ENCODE measurements around the gene TNS1.
A peak's percentile ranks its signal among the peaks of the same experiment; 100 is the strongest.

The TNS1 gene

DNA sequence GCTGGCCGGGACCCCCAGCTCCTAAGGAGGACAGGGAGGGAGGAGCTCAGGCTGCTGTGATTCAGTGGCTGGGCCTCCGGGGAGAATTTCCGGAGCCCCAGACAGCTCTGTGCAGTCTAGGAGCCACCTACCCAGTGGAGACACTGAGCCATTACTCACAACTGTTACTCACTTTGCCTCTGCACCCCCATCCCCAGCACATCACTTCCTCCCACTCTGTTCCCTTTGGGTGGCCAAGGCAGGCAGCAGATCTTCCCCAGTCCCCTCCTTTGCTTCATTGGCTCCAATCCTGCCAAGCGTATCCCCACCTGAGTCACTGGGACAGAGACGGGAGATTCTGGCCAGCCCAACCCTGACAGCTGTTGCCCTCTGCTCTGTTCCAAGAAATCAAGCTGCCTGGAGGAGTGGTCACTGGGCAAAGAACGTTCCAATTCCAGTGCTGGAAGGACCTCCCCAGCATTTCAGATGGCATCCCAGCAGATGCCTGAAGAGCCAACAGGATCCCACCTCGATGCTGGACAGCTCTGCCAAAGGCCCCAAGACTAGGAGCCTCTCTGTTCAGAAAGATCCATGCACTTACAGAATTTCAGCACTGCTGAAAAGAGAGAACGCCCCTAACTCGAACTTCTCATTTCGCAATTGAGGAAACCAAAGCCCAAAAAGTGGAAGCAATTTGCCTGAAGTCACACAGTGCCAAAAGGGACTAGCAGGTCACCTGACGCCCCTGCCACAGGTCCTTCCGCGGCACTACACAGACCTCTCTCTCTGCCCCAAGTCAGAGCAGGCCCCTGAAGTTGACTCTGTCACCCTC, 68.3 kb downstream of the TNS1 start:
- peak; percentile 36 for DNase-seq (ENCODE audit: extremely low read depth, low read depth)
- TF ChIP-seq, protein P1, sequence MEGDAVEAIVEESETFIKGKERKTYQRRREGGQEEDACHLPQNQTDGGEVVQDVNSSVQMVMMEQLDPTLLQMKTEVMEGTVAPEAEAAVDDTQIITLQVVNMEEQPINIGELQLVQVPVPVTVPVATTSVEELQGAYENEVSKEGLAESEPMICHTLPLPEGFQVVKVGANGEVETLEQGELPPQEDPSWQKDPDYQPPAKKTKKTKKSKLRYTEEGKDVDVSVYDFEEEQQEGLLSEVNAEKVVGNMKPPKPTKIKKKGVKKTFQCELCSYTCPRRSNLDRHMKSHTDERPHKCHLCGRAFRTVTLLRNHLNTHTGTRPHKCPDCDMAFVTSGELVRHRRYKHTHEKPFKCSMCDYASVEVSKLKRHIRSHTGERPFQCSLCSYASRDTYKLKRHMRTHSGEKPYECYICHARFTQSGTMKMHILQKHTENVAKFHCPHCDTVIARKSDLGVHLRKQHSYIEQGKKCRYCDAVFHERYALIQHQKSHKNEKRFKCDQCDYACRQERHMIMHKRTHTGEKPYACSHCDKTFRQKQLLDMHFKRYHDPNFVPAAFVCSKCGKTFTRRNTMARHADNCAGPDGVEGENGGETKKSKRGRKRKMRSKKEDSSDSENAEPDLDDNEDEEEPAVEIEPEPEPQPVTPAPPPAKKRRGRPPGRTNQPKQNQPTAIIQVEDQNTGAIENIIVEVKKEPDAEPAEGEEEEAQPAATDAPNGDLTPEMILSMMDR (IDR thresholded peaks at IDR 0.05; ENCODE audit: low read depth, low read length) = no peak

DNA sequence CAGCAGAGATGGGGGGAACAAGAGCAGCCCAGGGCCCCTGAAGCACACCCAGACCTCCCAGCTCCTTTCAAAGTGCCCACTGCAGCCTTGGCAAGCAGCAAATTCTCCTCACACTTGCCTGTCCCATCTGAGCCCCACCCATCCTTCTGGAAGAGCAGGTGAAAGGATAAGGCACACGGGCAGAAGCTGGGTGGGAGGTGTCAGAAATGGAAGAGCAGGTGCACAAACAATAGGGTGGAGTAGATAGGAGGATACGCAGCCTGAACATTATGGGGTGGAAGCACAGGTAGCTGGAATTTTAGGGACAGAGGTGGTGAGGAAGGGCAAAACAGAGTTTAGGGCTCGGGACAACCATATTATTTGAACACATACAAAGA, 69.2 kb downstream of the TNS1 start:
- DNase-seq (ENCODE audit: extremely low read depth, low read depth) = no peak
- TF ChIP-seq, protein P1 (IDR thresholded peaks at IDR 0.05; ENCODE audit: low read depth, low read length) = no peak

DNA sequence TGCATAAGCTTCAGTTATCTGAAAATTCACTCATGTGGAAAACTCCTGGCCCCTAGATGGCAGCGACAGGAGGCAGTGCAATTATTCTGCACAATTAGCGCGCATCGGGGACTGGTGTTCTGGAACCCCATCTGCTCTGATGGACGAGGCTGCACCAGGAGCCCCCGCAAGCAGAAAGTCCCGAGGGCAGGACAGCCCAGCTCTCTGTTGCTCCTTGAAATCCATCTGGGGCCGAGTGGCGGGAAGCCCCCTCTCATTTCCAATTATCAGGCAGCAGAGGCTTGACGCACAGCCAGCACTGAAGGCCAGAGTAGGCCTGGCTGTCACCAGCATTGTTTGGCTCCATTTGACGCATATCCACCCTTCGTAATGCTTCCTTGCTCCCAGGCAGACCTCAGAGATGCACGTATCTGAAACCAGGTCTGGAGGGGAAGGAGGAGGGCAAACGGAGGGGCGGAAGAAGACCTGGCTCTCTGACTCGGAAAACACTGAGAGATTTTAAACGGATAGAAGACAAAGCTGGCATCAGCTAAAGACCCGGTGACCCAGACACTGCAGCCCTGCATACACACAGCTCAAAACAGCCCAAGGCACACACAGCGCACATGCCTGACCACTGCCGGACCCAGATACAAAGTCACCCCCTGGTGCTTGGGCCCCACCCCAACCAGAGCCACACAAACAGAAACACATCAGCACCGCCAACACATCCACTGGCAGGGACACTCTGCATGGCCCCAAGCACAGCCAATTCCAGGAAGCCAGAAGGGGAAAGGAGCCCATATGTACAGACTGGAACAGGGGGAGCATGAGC, 69.8 kb downstream of the TNS1 start:
- TF ChIP-seq, protein P1 (IDR thresholded peaks at IDR 0.05; ENCODE audit: low read depth, low read length) = no peak; the same call in 1 of the 2 replicates
- no peak for DNase-seq (ENCODE audit: extremely low read depth, low read depth)

DNA sequence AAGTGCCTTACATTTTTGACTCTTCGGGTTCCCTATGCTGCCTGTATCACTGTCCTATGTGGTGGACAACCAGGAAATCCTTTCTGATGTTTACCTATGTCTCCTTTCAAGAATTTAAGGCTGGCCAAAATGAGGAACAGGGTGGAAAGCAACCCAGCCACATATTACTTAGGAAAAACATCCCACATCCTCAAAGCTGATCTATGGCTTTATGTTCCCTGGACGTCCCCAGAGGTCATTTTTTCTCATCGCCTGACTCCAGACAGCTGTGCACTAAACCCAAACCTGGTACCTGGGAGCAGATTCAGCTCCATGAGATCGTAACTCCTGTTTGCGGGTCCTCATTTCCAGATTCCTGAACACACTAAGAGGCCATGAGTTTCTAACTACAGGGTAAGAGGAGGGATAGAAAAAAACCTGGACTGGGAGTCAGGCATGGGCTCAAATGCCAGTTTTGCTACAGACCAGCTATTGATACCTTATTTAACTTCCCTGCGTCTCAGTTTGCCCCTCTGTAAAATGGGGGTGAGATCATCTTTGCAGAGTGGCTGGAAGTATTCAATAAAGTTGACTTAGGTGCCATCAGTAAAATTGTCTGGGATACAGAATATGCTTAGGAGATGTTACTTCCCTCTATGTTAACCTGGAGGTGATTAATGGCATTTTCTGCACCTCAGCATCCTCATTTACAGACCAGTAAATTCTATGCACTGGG, 70.8 kb downstream of the TNS1 start:
- TF ChIP-seq, protein P1 (IDR thresholded peaks at IDR 0.05; ENCODE audit: low read depth, low read length) = no peak
- no peak for DNase-seq (ENCODE audit: extremely low read depth, low read depth)

DNA sequence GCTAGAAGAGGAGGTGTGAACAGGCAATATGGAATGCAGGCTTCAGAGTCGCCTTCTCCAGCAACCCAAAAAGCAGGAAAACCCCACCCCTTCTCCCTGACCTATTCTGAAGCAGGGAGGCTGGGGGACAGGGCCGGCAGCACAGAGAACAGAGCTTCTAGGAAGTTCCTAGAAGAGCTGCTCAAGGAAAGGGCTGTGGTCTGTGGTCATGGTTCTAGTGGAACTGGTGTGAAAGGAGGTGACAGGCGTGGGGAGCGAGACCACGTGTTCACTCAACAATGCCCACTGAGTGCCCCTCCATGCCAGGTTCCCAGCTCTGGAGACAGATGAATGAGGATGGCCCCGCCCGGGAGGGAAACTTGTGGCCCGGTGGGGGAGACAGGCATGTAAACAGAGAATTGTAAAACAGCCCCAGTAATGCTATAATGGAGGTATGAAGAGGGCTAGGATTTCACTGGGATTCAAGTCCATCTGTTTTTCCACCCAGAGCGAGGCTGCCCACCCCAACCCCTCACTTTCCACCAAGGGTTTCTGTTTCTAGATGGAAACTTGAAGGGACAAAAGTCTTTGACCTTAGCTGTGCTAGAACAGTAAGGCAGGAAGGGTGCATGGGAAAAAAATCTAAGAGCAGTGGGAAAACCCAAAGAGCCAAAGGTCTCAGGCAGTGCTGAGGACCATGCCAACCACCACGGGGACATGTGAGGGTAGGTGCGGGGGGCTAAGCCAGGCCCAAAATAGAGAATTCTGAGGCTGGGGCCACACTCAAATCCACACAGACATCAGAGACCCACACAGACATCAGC, 71.8 kb downstream of the TNS1 start:
- TF ChIP-seq, protein P1 (IDR thresholded peaks at IDR 0.05; ENCODE audit: low read depth, low read length) = no peak
- no peak for DNase-seq (ENCODE audit: extremely low read depth, low read depth)

DNA sequence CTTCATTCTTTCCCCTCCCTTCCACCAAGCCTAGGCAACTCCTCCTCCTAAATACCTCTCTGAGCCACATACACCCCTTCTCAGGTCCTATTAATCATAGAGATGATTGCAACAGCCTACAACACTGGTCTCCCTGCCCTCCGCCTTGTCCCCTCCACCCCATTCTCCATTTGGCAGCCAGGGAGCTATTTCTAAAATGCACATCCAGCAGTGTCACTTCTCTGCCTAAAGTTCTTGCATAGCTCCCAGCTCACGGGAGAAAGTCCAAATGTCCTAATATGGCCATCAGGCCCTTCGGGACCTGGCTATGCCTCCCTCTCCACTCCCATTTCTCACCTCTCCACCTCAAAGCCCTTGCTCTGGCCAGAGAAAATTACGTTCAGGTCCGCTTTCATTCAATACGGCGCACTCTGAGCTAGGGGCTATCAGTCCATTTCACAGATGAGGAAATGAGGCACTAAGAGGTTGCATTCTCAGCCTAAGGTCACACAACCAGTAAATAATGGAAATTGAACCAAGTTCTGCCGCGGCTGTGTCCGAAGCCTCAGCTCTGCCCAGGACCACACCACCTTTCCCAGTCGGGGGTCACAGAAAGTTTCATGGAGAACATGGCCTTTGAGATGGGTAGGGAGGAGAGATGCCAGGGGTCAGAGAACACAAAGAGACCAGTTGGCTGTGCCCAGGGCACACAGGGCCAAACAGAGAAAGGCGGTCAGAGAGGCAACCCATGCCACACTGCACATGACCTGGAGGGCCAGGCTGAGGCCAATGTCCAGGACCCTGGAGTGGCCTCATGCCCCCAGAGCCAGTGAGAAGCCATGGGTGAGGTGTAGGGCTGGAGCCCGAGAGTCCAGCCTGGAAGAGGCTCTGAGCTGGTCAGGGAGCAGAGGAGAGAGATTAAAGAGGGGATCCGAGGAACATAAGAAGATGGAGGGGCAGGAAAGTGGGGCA, 72.8 kb downstream of the TNS1 start:
- peak; percentile 52 for DNase-seq (ENCODE audit: extremely low read depth, low read depth)
- TF ChIP-seq, protein P1 (IDR thresholded peaks at IDR 0.05; ENCODE audit: low read depth, low read length) = no peak
